Activated naive CD8-positive, alpha-beta T cell treated with anti-CD3 and anti-CD28 coated beads for 36 hours (primary cell): Measurements from ENCODE around the gene SYPL1. TPM values are rescaled to one million over a fixed set of nuclear protein-coding genes. Genes with fewer than 3 reads are reported as not detected.

Experiments used
- DNase-seq: peaks from one replicate; pipeline ENCODE4 v3.0.0; 2021
- H3K27ac Mint-ChIP-seq: one replicate; pipeline ENCODE4 v1.8.0; 2022; ENCODE audit warnings: mild to moderate bottlenecking, moderate library complexity, mixed read lengths
- H3K27me3 Mint-ChIP-seq: one replicate; pipeline ENCODE4 v1.8.0; 2022; ENCODE audit warnings: mild to moderate bottlenecking, mixed read lengths
- H3K36me3 Mint-ChIP-seq: one replicate; pipeline ENCODE4 v1.8.0; 2021; ENCODE audit warnings: mild to moderate bottlenecking, mixed read lengths
- H3K4me1 Mint-ChIP-seq: one replicate; pipeline ENCODE4 v1.8.0; 2021; ENCODE audit warnings: mixed read lengths
- H3K4me3 Mint-ChIP-seq: one replicate; pipeline ENCODE4 v1.8.0; 2022; ENCODE audit warnings: mild to moderate bottlenecking, moderate library complexity, mixed read lengths
- H3K9me3 Mint-ChIP-seq: one replicate; pipeline ENCODE4 v1.8.0; 2022; ENCODE audit warnings: mixed read lengths
- total RNA-seq, 2 experiments: library from RNA; stranded (reverse); gene quantifications; one replicate each; pipeline ENCODE4 v1.2.3, GENCODE V29; 2021

The SYPL1 gene
- total RNA-seq, 2 experiments from 2014 or later = 41.6 to 42.8 TPM

DNA sequence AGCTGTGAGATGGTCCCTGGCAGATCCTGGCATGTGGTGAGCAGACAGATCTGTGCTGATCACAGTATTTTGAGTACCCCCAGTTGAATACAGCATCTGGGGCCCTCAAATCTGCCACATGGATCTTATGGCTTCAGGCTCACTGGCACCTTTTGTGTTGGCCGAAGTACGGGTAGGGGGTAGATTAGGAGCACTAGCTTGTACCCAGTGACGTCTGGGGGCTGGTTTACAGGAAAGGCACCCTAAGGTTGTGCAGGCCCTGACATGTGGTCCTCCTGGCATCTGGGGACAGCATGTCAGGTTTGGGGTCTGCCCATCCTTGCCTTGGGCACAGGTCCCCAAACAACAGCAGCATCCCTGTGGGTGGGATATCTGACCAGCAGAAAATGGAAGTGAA is 53.2 kb downstream of the SYPL1 start:
- H3K4me1 Mint-ChIP-seq = peaks cover 50% of the 10 kb centered on the region
- no peak overlapping the region for H3K27ac Mint-ChIP-seq
- no peak overlapping the region for H3K4me3 Mint-ChIP-seq
- H3K27me3 Mint-ChIP-seq = no peaks in the 10 kb centered on the region
- no peak for DNase-seq
- no peaks in the 10 kb centered on the region for H3K9me3 Mint-ChIP-seq
- no peaks in the 10 kb centered on the region for H3K36me3 Mint-ChIP-seq

- H3K27me3 Mint-ChIP-seq = no peaks in the 10 kb centered on the region
- no peak overlapping the region for H3K4me3 Mint-ChIP-seq
- no peaks in the 10 kb centered on the region for H3K36me3 Mint-ChIP-seq
- DNase-seq = peak; percentile 51
- H3K4me1 Mint-ChIP-seq = peaks cover 43% of the 10 kb centered on the region
- no peaks in the 10 kb centered on the region for H3K9me3 Mint-ChIP-seq
- H3K27ac Mint-ChIP-seq = no peak overlapping the region
Observed at GRCh38 chr7:106057962-106058927, 53.9 kb downstream of the SYPL1 start.

DNA sequence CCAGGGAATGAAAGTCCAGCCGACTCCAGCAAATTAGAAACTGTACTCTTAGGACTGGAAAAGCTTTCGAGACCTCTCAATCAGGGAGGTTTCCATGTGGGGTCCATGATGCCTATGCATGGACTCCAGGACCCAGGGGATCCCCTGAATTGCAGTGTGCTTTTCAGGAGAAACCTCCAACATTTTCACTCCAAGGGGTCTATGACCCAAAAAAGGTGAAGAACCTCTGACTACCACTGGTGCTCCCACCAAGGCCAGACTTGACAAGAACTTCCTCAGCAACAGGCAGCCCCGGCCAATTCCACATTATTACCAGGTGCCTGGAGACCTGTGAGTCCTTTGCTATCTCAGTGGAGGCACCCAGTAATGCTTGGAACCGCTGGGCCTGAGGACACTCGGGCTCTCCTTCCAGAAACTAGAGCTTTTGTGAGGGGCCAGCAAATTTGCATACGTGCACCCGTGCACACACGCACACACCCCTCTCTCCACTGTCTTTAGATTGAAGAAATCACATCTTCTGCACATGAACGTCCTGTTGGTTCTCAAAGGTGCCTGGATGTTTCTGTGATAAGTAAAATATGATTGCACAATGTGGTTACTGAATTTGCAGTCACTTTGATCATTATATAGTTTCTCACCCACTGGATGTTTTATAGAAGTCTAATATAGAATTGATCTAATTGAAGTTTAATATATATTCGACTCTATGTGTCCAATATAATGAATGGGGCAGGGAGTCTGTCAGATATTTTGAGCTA is 54.7 kb downstream of the SYPL1 start:
- Mint-ChIP-seq H3K4me1 (peaks cover 35% of the 10 kb centered on the region), H3K36me3 (no peaks in the 10 kb centered on the region), H3K27me3 (no peaks in the 10 kb centered on the region), H3K4me3 (no peak overlapping the region), H3K9me3 (no peaks in the 10 kb centered on the region), H3K27ac (no peak overlapping the region)
- DNase-seq = no peak

DNA sequence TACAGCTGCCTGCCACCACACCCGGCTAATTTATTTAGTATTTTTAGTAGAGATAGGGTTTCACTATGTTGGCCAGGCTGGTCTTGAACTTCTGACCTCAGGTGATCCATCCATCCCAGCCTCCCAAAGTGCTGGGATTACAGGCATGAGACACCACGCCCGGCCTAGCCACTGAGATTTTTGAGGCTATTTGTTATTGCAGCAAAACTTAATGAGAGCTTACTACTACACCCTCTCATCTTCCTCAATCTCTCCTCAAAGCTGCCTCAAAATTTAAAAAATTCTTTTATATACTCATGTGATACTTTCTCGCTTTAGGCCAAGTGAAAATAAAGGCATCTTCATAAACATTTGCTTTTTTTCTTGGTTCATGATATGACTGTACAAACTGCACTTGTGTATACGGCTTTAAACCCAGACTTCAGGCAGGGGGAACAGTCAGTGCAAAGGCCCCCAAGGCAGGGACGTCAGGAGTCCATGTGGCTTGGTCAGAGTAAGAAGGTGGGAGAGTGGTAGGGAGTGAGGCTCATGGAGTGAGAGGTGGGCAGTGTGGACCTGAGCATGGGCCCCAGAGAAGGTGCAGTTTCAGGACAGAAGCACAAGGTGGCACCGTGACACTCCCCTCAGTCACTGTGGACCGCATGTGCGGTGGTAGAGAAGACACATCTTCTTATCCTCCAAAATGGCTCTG is 55.5 kb downstream of the SYPL1 start:
- Mint-ChIP-seq H3K27me3 (no peaks in the 10 kb centered on the region), H3K9me3 (no peaks in the 10 kb centered on the region), H3K27ac (no peak overlapping the region), H3K4me3 (no peak overlapping the region), H3K36me3 (no peaks in the 10 kb centered on the region), H3K4me1 (peaks cover 27% of the 10 kb centered on the region)
- DNase-seq = peak; percentile 65

DNA sequence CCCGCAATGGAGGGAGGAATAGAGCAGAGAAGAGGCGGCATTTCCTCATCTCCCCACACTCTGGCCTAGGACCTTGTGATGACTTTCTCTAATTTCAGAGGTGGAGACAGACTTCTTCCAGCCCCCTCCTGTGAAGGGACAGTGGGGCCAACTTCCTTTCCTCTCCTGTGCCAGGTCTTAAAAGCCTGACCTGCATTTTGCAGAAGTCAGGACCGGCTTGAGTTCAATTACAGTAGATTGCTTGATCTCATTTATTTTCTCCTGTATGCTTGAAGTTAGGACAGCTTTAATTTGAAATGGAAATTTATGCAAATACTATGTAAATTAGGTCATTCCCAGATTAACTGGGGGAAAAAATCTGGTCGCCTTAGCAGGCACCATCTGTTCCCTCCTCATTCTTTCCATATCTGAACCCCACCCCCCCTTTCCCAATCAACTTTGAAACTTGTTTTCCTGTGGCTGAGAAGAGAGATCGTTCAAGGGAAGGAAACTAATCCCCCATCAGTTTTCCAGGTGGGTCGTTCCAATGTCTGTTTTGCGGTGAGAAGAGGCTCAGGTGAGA is 57.1 kb downstream of the SYPL1 start:
- no peak for DNase-seq
- no peak overlapping the region for H3K4me3 Mint-ChIP-seq
- H3K4me1 Mint-ChIP-seq = peaks cover 27% of the 10 kb centered on the region
- no peak overlapping the region for H3K27ac Mint-ChIP-seq
- H3K36me3 Mint-ChIP-seq = no peaks in the 10 kb centered on the region
- H3K27me3 Mint-ChIP-seq = no peaks in the 10 kb centered on the region
- H3K9me3 Mint-ChIP-seq = no peaks in the 10 kb centered on the region

DNA sequence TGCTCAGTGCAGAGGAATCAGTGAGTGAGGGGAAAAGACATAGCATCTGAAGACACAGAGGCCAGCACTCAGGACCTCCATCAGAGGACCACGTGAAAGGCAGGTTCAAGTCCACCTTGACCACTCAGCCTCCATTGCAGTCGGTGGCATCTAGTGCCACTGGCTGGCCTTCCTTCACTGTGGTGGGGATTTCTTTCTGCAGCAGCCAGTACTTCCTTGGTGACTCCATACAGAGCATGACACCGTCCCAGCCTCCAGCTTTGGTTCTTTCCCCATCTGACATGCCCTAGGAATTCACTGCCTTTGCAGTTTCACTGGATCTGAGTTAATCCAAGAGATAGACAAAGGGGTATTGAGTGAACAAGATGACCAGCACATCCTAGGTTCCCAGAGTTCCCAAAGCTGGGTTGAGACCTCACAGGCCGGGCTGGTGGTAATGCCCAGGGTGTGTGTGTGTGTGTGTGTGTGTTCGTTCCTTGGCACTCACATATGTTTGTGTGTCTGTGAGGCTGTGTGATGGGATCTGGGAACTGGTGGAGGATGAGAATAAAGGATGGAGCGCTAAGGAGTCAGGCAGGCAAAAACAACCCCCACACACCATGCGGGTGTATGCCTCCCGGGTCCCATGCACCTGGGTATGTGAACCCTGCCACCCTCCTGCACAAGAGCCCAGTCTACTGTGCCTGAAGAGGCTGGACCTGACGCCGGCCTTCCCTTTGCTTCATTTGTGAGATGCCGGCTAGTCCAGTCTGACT is 57.8 kb downstream of the SYPL1 start:
- Mint-ChIP-seq H3K9me3 (no peaks in the 10 kb centered on the region), H3K27ac (no peak overlapping the region), H3K4me3 (no peak overlapping the region), H3K27me3 (no peaks in the 10 kb centered on the region), H3K36me3 (no peaks in the 10 kb centered on the region), H3K4me1 (peaks cover 26% of the 10 kb centered on the region)
- no peak for DNase-seq

- Mint-ChIP-seq H3K4me1 (peaks cover 14% of the 10 kb centered on the region), H3K27me3 (no peaks in the 10 kb centered on the region), H3K36me3 (no peaks in the 10 kb centered on the region), H3K27ac (no peak overlapping the region), H3K4me3 (no peak overlapping the region), H3K9me3 (no peaks in the 10 kb centered on the region)
- DNase-seq = no peak
Observed at GRCh38 chr7:106053109-106053508, 59.0 kb downstream of the SYPL1 start.

DNA sequence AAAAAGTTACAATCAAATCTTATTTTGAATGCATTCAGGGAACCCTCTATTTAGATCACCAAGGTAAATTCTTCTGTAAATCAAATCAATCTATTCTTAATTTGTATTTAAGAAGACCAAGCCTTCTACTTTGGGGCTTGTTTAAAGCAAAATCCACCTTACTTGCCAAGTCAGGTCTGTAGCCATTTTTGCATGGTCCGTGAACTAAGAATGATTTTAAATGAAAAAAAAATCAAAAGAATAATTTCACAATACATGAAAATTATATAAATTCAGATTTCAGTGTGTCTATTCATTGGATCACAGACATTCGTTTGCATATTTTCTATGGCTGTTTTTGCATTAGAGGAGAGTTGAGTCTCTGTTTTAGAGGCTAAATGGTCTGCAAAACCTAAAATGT is 59.4 kb downstream of the SYPL1 start:
- no peak overlapping the region for H3K27ac Mint-ChIP-seq
- no peaks in the 10 kb centered on the region for H3K36me3 Mint-ChIP-seq
- H3K27me3 Mint-ChIP-seq = no peaks in the 10 kb centered on the region
- peaks cover 10% of the 10 kb centered on the region for H3K4me1 Mint-ChIP-seq
- H3K4me3 Mint-ChIP-seq = no peak overlapping the region
- DNase-seq = no peak
- no peaks in the 10 kb centered on the region for H3K9me3 Mint-ChIP-seq

DNA sequence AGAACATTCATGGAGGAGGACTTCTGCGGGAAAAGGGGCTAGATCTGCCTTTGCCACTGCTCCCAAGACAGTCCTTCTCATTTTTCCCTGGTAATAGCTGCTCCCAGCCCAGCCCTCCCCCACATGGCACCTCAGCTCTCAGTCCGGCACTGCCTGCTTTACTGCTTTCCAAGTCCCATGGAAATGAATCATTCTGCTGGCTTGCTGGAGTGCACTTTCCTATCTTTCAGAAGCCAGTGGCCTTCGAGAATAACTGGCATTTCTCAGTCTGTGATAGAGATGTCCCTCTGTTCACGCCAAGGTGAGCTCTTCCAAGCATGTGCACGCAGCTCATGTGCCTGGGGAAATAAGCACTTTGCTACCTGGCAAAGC is 61.4 kb downstream of the SYPL1 start:
- Mint-ChIP-seq H3K27me3 (no peaks in the 10 kb centered on the region), H3K4me1 (no peaks in the 10 kb centered on the region), H3K4me3 (no peak overlapping the region), H3K36me3 (no peaks in the 10 kb centered on the region), H3K27ac (no peak overlapping the region), H3K9me3 (no peaks in the 10 kb centered on the region)
- DNase-seq = no peak

DNA sequence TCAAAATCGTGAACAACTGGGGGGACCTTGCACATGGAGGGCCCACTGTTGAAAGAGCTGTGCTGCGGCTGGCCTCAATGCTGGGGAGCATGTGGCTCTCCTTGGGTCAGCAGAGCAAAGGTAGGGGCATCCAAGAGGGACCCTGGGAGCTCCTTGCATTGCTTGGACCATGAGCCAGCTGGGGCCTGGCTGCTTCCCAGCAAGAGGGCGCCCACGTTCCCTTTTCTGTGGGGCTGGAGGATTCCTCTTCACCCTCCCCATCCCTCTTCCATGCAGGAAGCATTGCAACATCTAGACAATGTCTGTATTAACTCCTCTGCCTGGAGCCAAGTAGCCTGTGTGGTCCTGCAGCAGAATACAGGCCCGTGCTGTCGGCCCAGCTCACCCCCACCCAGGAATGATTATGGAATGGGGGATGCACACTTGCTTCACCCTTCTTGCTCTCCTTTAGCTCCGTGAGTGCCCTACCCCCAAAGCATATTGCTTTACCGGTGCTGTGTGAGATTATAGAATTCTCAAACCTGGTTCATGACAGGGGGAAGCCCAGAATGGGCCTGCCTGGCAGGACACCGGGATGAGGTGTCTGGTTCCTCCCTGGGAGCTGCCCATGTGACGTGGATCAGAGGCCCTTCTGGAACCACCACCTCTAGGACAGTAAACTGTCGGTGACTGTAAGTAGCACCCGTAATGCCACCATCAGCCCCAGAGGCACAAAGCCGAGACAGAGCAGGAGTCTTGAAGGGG is 61.9 kb downstream of the SYPL1 start:
- Mint-ChIP-seq H3K27ac (no peak overlapping the region), H3K9me3 (no peaks in the 10 kb centered on the region), H3K4me1 (no peaks in the 10 kb centered on the region), H3K36me3 (no peaks in the 10 kb centered on the region), H3K27me3 (no peaks in the 10 kb centered on the region), H3K4me3 (no peak overlapping the region)
- no peak for DNase-seq

DNA sequence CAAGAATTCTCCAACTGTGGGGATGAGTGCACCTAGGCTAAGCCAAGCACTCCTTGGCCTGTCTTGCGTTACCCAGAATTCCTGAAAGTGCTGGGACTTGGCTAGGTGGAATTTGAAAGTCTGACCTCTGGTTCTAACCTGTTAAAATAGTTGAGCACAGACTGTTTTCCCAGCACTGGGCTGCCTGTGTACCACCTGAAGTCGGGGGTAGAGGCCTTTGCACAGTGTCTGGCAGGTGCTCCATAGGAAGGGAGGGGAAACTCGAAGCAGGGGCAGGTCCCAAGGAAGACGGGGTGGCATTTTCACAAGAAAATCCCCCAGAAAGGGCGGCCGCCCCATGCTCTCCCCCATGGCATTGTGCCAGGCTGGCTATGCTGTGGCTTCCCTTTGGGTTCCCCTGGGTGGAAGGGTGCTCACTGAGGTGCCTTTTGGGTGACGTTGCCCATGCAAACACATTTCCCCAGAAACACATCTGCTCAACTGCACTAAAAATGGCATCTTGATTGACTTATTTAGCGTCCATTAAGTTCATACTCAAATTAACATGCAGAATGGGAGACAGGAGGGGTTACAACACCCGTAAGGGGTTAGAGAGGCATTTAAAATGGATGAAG is 62.9 kb downstream of the SYPL1 start:
- H3K4me3 Mint-ChIP-seq = no peak overlapping the region
- DNase-seq = no peak
- H3K36me3 Mint-ChIP-seq = no peaks in the 10 kb centered on the region
- no peaks in the 10 kb centered on the region for H3K4me1 Mint-ChIP-seq
- H3K27me3 Mint-ChIP-seq = no peaks in the 10 kb centered on the region
- no peaks in the 10 kb centered on the region for H3K9me3 Mint-ChIP-seq
- no peak overlapping the region for H3K27ac Mint-ChIP-seq

DNA sequence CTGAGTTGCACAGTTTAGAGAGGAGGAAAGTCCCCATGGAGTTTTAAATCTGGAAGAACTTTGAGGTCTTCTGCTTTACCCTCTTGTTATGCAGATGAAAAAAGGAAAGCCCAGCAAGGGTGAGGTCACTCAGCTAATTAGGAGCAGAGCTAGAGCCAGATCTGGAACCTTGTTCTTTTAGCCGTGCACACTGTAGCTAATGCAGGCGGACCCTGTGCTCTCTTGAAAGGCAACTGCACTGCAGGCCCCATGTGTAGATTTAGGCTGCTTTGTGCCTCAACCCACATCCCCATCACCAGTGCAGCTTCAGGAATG is 63.4 kb downstream of the SYPL1 start:
- Mint-ChIP-seq H3K9me3 (no peaks in the 10 kb centered on the region), H3K4me1 (no peaks in the 10 kb centered on the region), H3K36me3 (no peaks in the 10 kb centered on the region), H3K4me3 (no peak overlapping the region), H3K27me3 (no peaks in the 10 kb centered on the region), H3K27ac (no peak overlapping the region)
- DNase-seq = no peak

DNA sequence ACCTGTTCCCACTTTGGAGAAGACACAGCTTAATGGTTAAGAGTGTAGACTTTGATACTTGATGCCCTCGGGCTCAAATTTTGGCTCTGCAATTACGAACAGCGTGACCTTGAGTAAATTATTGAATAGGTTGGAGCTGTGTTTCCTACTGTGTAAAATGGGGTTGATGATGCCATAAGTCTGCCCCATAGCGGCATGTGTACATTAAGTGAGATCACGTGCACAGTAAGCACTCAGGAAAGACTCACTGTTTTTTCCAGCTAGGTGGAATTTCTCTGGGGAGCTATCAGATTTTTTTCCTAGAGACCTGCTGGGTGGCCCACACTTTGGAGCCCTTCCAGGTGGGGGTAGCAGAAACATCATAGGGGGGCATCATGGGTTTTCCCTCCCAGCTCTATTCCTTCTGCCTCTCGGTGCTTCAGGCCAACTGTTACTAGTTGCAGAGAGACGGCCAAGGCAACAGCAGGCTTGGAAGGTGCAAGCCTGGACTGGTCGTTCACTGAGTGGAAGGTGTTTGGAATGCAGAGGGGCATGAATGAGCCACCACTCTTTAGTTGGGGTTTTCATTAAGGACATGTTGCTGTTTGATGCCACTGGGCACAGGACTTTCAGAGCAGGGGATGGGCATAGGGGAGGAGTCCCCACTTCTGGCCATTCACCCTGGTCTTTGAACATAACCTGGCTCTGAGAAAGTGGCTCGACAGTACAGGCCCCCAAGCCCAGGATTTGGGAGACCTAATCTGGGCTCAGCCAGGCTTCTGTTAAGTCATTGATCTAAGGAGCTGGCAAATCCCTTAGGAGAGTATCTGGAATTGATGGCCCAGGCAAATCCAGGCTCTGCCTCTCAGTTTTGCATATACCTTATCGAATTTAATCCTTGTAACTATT is 64.0 kb downstream of the SYPL1 start:
- Mint-ChIP-seq H3K36me3 (no peaks in the 10 kb centered on the region), H3K27me3 (no peaks in the 10 kb centered on the region), H3K9me3 (no peaks in the 10 kb centered on the region), H3K4me1 (no peaks in the 10 kb centered on the region), H3K4me3 (no peak overlapping the region), H3K27ac (no peak overlapping the region)
- DNase-seq = no peak
